NCI-H187 (cell line): Measurements from ENCODE around the gene LEPROT.
"Not testable (repeated sequence)": the region's sequence is repeated elsewhere in the genome, so short reads cannot be mapped to it uniquely, and the experiment has no call there.

Source experiments
- DNase-seq, 2 experiments: peaks; one replicate each; lab custom pipeline; 2025; lab: John Stamatoyannopoulos, UW

The LEPROT gene

DNA sequence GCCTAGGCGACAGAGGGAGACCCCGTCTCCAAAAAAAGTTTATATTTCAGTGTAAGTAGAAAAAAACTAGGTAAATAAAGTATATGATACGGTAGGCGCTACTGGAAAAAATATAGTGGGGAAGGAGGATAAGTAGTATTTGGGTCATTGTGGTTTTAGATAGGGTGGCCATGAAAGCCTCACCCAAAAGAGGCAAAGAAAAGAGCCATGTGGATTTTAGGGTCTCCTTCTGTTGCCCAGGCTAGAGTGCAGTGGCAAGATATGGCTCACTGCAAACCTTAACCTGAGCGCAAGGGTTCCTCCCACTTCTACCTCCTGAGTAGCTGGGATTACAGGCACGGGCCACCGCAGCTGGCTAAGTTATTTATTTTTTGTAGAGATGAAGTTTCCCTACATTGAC lies 17.1 kb downstream of the LEPROT start:
- no peak for DNase-seq

DNA sequence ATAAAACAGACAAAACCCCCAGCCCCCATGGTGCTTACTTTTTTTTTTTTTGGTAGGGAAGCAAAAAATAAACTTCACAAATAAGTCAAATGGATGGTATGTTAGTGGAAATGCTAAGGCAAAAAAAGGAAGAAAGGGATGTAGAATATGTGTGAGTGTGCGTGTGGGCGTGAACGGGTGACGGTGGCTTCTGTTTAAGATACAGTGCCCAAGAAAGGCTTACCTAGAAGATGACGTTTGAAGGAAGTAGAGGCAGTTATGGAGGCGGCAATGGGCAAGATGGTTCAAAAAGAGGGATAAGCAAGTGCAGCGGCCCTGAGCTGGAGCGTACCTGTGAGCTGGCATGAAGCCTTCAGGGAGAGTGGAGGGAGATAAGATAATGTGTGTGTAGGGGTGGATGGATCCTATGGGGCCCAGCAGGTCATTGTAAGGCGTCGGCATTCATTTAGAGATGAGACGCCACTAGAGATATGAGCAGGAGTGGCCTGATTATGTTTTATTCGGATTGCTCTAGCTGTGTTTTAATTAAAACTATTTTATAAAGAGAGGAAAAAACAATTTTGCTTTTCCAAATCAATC lies 19.9 kb downstream of the LEPROT start:
- DNase-seq = no peak

DNA sequence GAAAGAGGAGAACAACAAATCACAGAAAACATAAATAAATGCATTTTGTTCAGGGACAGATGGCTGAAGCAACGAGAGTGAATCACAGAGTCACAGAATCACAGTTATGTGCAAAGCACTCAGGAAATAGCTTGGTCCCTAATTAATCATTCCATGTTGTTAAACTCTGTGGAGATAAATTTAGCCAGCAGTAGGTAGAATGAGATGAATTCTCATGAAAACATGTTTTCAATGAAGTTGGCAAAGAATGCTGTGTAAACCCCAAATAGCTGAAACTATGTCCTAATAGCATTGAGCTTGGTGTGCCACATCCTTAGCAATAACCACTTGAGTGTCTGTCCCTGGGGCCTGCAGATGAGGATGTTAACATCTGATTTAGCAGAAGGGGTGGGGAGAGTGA lies 20.4 kb downstream of the LEPROT start:
- DNase-seq = no peak

DNA sequence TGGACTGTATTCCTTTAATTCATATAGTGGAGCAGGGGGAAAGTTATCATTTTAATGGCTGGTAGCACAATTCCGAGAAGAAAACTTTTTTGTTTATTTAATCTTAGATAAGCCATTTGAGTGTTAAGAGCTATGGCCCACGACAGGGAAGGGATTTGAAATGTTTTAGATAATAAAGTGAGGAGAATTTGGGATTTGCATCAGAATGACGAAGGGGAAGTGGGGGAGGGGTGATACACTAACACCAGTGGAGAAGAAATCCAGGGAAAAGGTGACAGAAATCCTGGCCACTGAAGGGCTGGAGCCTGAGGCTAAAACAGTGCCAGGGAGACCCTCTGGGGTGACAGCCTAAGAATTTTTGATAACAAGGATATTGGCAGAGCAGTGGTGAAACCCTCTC lies 21.0 kb downstream of the LEPROT start:
- no peak for DNase-seq

DNA sequence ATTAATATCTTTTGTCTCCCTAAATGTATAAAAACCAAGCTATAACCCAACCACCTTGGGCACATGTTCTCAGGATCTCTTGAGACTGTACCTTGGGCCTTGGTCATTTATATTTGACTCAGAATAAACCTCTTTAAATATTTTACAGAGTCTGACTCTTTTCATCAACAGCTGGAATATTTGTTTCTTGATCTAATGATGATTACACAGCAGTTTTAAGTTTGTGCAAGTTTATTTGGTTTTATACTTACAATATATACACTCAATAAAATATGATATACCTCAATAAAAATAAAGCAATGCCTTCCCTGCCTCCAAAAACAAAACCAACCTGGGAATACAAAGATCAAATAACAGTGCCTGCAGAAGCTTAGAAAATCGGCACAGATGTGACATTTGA lies 22.0 kb downstream of the LEPROT start:
- DNase-seq = no peak

DNA sequence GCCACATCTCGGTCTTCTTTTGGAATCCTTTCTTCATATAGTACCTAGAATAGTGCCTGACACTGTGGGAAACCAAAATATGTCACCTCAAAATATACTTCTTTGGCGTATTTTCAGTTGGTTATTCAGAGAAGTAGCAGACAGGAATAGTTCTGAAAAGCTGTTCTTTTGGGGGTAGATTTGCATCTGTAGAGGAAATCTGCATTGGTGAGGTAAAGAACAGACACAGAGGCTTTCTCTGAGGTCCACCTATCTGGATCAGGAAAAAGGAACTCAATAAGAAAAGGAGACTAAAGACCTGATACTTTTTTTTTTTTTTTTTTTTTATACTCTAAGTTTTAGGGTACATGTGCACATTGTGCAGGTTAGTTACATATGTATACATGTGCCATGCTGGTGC lies 23.2 kb downstream of the LEPROT start:
- no peak for DNase-seq

DNA sequence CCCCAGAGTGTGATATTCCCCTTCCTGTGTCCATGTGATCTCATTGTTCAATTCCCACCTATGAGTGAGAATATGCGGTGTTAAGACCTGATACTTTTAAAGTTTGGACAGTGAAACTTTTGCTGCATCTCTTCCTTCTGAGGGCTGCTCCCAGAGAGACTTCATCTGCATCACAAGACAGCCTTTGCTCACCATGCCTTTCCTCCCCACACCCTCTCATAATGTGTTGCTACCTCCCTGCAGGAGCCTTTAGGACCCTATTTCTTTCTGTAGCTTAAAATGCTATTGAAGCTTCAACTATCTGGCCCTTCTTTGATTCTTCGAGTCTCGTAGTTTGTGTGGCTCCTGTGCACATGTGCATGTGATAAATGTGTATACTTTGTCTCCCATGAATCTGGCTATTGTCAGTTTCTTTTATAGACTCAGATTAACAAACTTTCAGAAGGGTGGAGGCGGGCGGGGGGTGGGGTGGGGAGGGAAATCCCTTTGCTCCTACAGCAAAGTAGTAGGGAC lies 23.7 kb downstream of the LEPROT start:
- DNase-seq = no peak

DNA sequence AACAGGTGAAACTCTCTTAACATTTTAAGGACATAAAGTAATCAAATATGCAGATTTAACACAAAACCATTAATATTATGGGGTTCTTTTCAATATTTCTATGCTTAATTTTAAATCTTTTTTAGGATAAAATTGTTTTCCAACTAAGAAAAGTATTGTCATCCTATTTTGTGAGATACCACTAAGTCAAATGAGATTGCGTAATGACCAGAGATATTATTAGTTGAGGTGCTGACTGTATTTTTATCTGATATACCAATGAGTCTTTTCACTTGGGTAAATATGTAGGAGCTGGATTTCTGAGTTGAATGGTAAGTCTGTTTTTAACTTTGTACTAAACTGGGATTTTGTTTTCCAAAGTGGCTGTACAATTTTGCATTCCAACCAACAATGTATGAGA lies 25.4 kb downstream of the LEPROT start:
- DNase-seq = no peak

DNA sequence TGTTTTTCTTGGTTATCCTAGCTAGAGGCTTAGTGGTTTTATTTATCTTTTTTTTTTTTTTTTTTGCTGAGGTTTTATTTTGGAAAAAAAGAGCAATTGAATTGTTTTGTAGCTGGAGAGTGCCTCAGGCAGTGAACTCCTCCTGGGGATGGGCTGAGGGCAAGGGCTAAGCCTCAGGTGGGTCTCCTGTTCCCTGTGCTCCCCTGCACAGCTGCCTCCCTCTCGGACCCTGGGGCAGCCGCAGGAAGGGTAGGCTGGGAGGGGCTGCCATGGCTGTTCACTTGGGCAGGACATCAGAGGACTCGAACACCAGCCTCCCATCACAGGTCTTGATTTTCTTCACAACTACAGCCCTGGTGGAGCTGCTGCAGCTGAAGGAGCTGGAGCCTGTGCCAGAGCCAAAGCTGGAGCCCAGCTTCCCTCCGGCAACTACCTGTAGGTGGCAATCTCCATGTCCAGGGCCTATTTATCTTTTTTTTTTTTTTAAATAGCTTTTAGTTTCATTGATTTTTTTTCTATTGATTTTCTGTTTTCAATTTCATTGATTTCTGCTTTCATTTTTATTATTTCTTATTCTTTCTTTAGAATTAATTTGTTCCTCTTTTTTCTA lies 28.9 kb downstream of the LEPROT start:
- DNase-seq = no peak

DNA sequence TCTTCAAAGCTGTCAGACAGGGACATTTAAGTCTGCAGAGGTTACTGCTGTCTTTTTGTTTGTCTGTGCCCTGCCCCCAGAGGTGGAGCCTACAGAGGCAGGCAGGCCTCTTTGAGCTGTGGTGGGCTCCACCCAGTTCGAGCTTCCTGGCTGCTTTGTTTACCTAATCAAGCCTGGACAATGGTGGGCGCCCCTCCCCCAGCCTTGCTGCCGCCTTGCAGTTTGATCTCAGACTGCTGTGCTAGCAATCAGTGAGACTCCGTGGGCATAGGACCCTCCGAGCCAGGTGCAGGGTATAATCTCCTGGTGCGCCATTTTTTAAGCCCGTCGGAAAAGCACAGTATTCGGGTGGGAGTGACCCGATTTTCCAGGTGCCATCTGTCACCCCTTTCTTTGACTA lies 35.2 kb downstream of the LEPROT start:
- not testable (repeated sequence) for DNase-seq

DNA sequence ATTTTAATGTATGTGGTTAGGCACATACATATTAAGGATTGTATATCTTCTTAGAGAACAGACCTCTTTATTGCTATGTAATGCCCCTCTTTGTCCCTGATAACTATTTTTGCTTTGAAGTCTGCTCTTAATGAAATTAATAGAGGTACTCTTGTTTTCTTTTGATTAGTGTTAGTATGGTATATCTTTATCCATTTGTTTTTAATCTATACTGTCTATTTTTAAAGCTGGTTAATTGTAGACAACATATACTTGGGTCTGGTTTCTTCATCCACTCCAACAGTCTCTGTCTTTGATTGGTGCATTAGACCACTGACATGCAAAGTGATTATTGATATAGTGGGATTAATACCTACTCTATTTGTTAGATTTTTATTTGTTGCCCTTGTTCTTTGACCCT lies 36.0 kb downstream of the LEPROT start:
- no peak for DNase-seq

DNA sequence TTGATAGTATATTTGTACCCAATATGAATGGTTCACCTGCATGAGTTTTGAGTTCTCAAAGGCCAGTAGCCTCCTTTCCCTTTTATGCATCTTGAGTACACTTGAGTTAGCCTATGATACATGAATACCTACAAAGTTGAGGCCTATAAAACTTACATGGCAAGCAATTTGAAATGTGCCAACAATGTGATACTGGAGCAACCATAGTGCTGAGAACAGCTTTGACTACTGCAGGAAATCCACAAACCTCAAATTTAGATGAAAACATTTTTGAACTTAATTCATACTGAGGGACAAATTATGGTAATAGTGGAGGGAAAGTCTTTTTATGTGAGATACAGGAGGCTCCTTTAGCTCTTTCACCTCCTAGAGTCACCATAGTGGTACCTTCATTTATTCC lies 37.4 kb downstream of the LEPROT start:
- DNase-seq = no peak

DNA sequence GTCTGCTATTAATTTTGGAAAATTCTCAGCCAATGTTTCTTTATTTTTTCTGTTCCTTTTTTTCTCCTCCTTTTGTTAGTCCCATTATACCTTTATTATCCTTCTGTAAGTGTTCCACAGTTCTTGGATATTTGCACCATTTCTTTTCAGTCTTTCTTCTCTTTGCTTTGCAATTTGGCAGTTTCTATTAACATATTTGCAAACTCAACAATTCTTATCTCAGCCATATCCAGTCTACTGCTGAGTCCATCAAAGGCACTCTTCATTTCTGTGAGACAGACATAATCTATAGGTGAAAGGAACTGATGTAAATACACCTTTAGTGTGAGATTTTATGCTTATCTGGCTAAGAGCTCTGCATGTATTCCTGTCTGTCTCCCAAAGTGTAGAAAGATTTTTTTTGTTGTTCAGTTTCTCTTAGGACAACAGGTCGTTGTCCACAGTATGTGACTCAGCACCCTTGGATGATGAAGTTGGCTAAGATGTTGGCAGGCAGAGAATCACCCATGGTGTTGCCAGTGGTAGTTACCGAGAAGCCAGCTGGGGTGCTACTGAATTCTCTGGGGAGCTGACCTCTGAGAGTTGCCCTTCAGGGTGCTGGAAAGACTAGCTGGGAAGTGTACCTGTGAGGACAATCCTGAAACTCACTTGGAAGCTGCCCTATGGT lies 38.4 kb downstream of the LEPROT start:
- DNase-seq = no peak

DNA sequence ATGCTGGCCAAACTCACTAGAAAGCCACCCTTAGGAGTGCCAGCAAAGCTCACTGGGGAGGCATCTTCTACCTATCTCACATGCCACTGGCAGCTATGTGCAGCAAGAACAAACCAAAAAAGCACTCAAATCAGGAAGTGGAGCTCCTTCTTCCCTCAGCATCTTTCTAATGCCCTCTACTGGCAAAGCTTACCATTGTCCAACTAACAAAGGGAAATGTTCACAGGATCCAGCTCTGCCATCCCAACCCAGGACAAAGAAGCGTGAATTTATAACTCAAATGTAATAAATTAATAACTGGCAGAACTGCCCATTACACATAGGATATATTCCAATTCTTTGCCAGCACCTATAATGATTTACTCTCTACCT lies 38.9 kb downstream of the LEPROT start:
- no peak for DNase-seq

DNA sequence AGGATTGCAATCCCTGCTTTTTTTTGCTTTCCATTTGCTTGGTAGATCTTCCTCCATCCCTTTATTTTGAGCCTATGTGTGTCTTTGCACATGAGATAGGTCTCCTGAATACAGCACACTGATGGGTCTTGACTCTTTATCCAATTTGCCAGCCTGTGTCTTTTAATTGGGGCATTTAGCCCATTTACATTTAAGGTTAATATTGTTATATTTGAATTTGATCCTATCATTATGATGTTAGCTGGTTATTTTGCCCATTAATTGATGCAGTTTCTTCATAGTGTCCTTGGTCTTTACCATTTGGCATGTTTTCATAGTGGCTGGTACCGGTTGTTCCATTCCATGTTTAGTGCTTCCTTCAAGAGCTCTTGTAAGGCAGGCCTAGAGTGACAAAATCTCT lies 45.4 kb downstream of the LEPROT start:
- DNase-seq = not testable (repeated sequence)

DNA sequence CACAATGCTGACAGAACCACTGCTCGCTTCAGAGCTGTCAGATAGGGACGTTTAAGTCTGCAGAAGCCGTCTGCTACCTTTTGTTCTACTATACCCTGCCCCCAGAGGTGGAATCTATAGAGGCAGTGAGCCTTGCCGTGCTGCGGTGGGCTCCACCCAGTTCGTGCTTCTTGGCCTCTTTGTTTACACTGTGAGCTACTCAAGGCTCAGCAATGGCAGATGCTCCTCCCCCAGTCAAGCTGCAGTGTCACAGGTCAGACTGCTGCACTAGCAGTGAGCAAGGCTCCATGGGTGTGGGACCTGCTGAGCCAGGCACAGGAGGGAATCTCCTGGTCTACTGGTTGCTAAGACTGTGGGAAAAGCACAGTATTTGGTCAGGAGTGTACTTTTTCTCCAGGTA lies 47.1 kb downstream of the LEPROT start:
- peak; percentile 67 to 75 for DNase-seq

DNA sequence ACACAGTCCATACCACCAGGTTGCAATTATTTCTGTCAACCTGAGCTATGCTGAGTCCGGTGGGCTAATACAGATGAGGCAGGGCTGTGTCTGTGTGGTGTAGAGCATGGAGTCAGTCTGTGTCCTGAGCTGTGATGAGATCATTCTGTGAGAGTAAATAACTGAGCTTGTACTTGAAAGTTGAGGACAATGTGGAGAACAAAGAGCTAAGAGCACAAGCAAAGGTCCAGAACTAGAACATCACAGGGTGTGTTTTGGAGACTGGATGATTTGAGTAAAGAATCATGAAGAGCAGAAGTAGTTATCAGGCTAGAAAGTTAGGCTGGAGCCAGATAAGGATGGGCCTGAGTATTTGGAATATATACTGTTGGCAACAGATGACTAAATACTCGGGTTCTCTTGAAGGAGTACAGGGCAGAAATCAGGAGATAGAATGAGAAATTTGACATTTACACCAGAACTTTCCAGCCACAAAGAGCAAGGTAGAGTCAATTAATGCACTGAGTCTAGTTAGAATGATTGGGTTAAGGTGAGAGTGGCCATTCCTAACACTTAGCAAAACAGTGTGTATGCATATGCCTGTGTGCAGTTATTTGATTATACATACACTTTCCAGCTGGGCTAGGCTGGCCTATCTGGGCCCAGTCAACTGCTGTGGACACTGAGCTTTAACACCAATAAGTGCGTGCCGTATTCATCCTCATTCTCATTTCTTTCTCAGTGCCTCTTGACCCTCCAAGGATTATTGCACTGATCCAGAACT lies 48.8 kb downstream of the LEPROT start:
- DNase-seq = no peak

DNA sequence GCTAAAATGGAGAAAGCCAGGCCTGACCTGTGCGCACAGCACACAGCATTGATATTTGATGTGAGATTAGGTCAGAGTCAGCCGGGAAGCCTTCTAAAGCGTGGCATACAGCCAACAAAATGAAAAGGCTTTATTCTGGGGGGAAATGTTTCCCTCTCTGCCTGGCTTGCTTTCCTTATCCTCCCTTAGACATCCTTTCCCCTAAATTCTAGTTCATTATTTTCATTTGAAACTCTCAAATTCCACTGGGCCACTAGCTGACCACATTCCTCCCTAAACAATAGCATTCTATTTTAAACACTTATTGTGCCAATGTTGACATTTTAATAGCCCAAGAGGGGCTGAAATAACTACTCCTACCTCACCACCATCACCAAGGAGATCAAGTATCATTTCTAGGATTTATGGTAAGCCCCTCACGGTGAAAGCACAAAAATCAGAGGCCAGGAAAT lies 49.4 kb downstream of the LEPROT start:
- DNase-seq = no peak

DNA sequence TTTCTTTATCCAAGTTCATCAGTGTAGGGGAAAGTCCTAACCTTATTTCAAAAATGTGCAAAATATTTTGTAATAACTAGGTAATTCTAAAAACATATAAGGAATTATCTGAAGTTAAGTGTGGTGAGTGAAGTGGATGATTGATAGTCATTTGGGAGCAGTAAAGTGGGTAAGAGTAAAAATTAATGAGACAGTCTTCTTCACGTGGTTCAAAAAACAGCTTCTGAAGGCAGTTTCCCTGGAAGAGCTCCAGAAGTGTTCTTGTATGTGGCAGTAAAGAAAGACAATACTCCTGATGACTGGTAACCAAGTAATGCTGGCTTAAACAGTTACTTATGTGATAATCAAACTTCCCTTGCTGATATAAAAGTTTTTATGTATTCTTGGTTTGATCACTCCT lies 50.3 kb downstream of the LEPROT start:
- DNase-seq = no peak

DNA sequence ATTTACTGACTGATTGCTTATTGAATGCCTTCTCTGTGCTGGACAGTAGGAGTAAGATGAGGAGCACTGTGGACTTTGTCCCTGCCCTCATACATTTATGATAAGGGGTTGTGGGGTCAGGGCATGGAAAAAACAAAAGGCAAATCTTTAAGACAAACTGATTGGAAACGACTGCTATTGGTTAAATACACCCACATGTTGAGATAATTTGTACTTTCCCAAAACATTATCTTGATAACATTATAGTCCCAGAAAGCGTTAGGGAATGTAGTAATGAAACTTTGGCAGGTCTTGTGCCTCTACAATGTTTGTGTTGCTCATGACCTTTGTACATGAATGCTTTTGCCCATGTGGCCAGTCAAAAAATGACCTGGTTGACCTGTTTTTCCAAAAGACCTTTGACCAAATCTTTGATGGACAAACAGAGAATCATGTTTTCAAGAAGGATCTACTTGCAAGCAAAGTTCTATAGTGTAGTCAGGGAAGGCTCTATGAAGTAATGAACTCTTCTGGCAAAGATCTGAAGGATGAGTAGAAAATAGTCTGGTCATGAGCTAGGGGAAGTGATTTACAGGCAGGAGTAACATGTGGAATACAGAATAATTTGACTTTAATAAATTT lies 50.9 kb downstream of the LEPROT start:
- no peak for DNase-seq

DNA sequence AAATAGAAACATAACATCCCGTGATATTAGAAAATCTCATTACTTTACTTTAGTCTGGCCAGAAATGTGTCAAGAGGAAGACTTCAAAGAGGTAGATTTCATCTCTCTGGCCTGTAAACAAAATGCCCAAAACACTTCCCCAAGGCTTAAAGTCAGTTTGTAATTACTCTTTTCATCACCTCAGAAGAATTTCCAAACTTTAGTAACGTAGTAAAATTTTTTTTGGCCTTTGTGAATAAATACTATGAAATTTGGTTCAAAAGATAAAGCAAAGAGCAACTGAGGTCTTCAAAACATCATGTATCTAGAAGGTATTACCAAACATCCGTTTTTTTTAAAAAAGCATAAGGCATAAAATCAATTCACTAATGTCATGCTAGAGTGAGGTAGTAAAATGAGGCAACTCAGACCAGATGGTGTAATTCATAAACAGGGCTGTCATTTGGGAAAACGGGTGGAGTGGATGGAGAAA lies 51.4 kb downstream of the LEPROT start:
- no peak for DNase-seq

DNA sequence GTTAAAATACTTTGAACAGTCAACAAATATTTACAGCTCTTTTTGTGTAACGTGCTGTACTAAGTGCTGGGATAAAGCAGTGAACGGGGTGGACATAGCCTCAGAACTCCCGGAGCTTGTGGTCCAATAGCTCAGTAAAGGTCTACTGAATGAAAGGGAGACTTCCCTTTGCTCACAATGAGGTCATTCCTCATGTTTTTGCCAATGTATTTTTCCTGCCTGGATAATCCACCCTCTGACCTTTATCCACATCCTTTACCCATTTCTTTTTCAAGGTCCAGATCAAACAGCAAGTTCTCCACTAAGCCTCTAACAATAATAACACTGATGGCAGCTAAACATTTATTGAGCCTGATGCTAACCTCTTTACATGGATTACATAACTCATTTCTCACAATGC lies 55.9 kb downstream of the LEPROT start:
- no peak for DNase-seq
